ENCODE data around the gene COA8.

Gene COA8

GRCh38 chr14:103629503-103630121, 66.9 kb downstream of the COA8 start:
- WGBS, result 1% methylated on average over 63 of the region's 71 CpGs

GRCh38 chr14:103630364-103631108, 67.8 kb downstream of the COA8 start:
- Histone ChIP-seq H2AK5ac (ENCODE audit: low read length, severe bottlenecking) (no peak overlapping the region), H3K27me3 (ENCODE audit: control insufficient read depth in 1 of 2, insufficient read depth in 1 of 2, low read length in 2 of 2) (no peaks in the 10 kb centered on the region), H3K4me2 (ENCODE audit: low read length, poor library complexity, severe bottlenecking) (peak overlapping the region; percentile 4), H3K4ac (ENCODE audit: low read depth in 1 of 2, low read length in 2 of 2) (no peak overlapping the region), H4K8ac (ENCODE audit: low read length) (no peak overlapping the region), H3K9ac (ENCODE audit: low read length) (peak overlapping the region; percentile 98), H3K14ac (ENCODE audit: low read length in 2 of 2) (no peak overlapping the region), H3K23ac (ENCODE audit: low read length in 2 of 2) (no peak overlapping the region), H3K4me1 (ENCODE audit: control insufficient read depth, insufficient read depth, low read depth, low read length) (peaks cover 20% of the 10 kb centered on the region), H3K27ac (ENCODE audit: low read length, poor library complexity, severe bottlenecking) (peak overlapping the region; percentile 0), H2AFZ (ENCODE audit: low read depth, low read length) (no peak overlapping the region), H2BK120ac (ENCODE audit: low read depth, low read length) (no peak overlapping the region), H2BK5ac (ENCODE audit: low read depth, low read length, poor library complexity, severe bottlenecking) (peak overlapping the region; percentile 12), H4K91ac (ENCODE audit: low read length) (no peak overlapping the region), H3K18ac (ENCODE audit: low read depth in 1 of 2, low read length in 2 of 2) (no peak overlapping the region), H2BK15ac (ENCODE audit: low read depth, poor library complexity, severe bottlenecking) (no peak overlapping the region), H2BK12ac (ENCODE audit: low read length in 2 of 2) (no peak overlapping the region), H3K79me1 (replicated peaks; ENCODE audit: low read length, poor library complexity, severe bottlenecking) (no peaks in the 10 kb centered on the region), H3K36me3 (ENCODE audit: control insufficient read depth in 1 of 2, insufficient read depth in 2 of 2, low read depth in 1 of 2, low read length in 2 of 2) (peaks cover 14 to 16% of the 10 kb centered on the region in 2 experiments), H3K9me3 (ENCODE audit: control insufficient read depth, low read length) (no peaks in the 10 kb centered on the region), H3K4me3 (ENCODE audit: insufficient read depth in 1 of 2, low read depth in 1 of 2, low read length in 2 of 2) (peak overlapping the region in 1 of 2 experiments; percentile 92)
- DNase-seq, result peak; percentile 40
- 43% methylated on average over 3 of the region's 5 CpGs for WGBS

More at GRCh38 chr14:103629503-103630121, 66.9 kb downstream of the COA8 start:
- H2AK5ac ChIP-seq (ENCODE audit: low read length, severe bottlenecking), result no peak overlapping the region
- peaks cover 9 to 16% of the 10 kb centered on the region in 2 experiments for H3K36me3 ChIP-seq (ENCODE audit: control insufficient read depth in 1 of 2, insufficient read depth in 2 of 2, low read depth in 1 of 2, low read length in 2 of 2)
- peaks cover 27% of the 10 kb centered on the region for H3K4me1 ChIP-seq (ENCODE audit: control insufficient read depth, insufficient read depth, low read depth, low read length)
- peak overlapping the region; percentile 78 for H2BK120ac ChIP-seq (ENCODE audit: low read depth, low read length)
- H2BK5ac ChIP-seq (ENCODE audit: low read depth, low read length, poor library complexity, severe bottlenecking), result peak overlapping the region; percentile 63
- peak overlapping the region in 1 of 2 experiments; percentile 74 for H2BK12ac ChIP-seq (ENCODE audit: low read length in 2 of 2)
- peak overlapping the region; percentile 72 for H2AFZ ChIP-seq (ENCODE audit: low read depth, low read length)
- peak; percentile 24 for DNase-seq
- H4K8ac ChIP-seq (ENCODE audit: low read length), result peak overlapping the region; percentile 88
- H3K27ac ChIP-seq (ENCODE audit: low read length, poor library complexity, severe bottlenecking), result peak overlapping the region; percentile 16
- H3K79me1 ChIP-seq (replicated peaks; ENCODE audit: low read length, poor library complexity, severe bottlenecking), result no peaks in the 10 kb centered on the region
- peak overlapping the region; percentile 97 for H2BK15ac ChIP-seq (ENCODE audit: low read depth, poor library complexity, severe bottlenecking)
- peak overlapping the region; percentile 96 to 98 for H3K18ac ChIP-seq (ENCODE audit: low read depth in 1 of 2, low read length in 2 of 2)
- peak overlapping the region; percentile 90 to 98 for H3K23ac ChIP-seq (ENCODE audit: low read length in 2 of 2)
- H3K27me3 ChIP-seq (ENCODE audit: control insufficient read depth in 1 of 2, insufficient read depth in 1 of 2, low read length in 2 of 2), result no peaks in the 10 kb centered on the region
- H3K4me3 ChIP-seq (ENCODE audit: insufficient read depth in 1 of 2, low read depth in 1 of 2, low read length in 2 of 2), result peak overlapping the region; percentile 92 to 99
- H3K4me2 ChIP-seq (ENCODE audit: low read length, poor library complexity, severe bottlenecking), result peak overlapping the region; percentile 36
- peak overlapping the region; percentile 96 to 99 for H3K4ac ChIP-seq (ENCODE audit: low read depth in 1 of 2, low read length in 2 of 2)
- H3K14ac ChIP-seq (ENCODE audit: low read length in 2 of 2), result peak overlapping the region in 1 of 2 experiments; percentile 99
- H3K9me3 ChIP-seq (ENCODE audit: control insufficient read depth, low read length), result no peaks in the 10 kb centered on the region
- H3K9ac ChIP-seq (ENCODE audit: low read length), result peak overlapping the region; percentile 98
- peak overlapping the region; percentile 99 for H4K91ac ChIP-seq (ENCODE audit: low read length)

- Histone ChIP-seq H3K27me3 (ENCODE audit: control insufficient read depth in 1 of 2, insufficient read depth in 1 of 2, low read length in 2 of 2) (no peaks in the 10 kb centered on the region), H3K36me3 (ENCODE audit: control insufficient read depth in 1 of 2, insufficient read depth in 2 of 2, low read depth in 1 of 2, low read length in 2 of 2) (peaks cover 20 to 26% of the 10 kb centered on the region in 2 experiments), H2BK15ac (ENCODE audit: low read depth, poor library complexity, severe bottlenecking) (no peak overlapping the region), H2AK5ac (ENCODE audit: low read length, severe bottlenecking) (no peak overlapping the region), H3K14ac (ENCODE audit: low read length in 2 of 2) (no peak overlapping the region), H3K9ac (ENCODE audit: low read length) (no peak overlapping the region), H2BK12ac (ENCODE audit: low read length in 2 of 2) (no peak overlapping the region), H3K79me1 (replicated peaks; ENCODE audit: low read length, poor library complexity, severe bottlenecking) (no peaks in the 10 kb centered on the region), H3K9me3 (ENCODE audit: control insufficient read depth, low read length) (no peaks in the 10 kb centered on the region), H2AFZ (ENCODE audit: low read depth, low read length) (no peak overlapping the region), H3K27ac (ENCODE audit: low read length, poor library complexity, severe bottlenecking) (no peak overlapping the region), H4K8ac (ENCODE audit: low read length) (no peak overlapping the region), H3K4me1 (ENCODE audit: control insufficient read depth, insufficient read depth, low read depth, low read length) (peaks cover 8% of the 10 kb centered on the region), H2BK5ac (ENCODE audit: low read depth, low read length, poor library complexity, severe bottlenecking) (peak overlapping the region; percentile 51), H3K18ac (ENCODE audit: low read depth in 1 of 2, low read length in 2 of 2) (no peak overlapping the region), H2BK120ac (ENCODE audit: low read depth, low read length) (no peak overlapping the region), H3K4me2 (ENCODE audit: low read length, poor library complexity, severe bottlenecking) (no peak overlapping the region), H3K23ac (ENCODE audit: low read length in 2 of 2) (peak overlapping the region in 1 of 2 experiments; percentile 69), H3K4ac (ENCODE audit: low read depth in 1 of 2, low read length in 2 of 2) (no peak overlapping the region), H4K91ac (ENCODE audit: low read length) (no peak overlapping the region), H3K4me3 (ENCODE audit: insufficient read depth in 1 of 2, low read depth in 1 of 2, low read length in 2 of 2) (no peak overlapping the region)
- WGBS, result 71% methylated on average over 1 of the region's 1 CpG
- no peak for DNase-seq
Observed at GRCh38 chr14:103633391-103633790, 70.6 kb downstream of the COA8 start.

DNA sequence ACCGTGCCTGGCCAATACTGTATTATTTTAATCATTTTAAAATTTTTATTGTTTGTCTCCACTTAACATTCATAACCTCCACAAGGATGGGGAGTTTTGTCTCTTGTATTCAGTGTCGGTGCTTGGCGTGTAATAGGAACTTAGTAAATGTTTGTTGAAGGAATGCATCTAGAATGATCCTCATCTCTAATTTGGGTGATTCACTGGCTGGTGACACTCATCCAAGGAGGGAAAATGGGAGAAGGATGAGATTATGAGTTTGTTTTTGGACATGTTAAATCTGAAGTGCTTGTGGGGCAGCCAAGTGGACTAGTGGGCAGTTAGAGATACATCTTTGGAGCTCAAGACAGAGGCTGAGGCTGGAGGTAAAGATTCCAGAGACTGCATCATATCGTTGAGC, 71.4 kb downstream of the COA8 start:
- H2BK5ac ChIP-seq (ENCODE audit: low read depth, low read length, poor library complexity, severe bottlenecking), result no peak overlapping the region
- H3K23ac ChIP-seq (ENCODE audit: low read length in 2 of 2), result no peak overlapping the region
- H3K4me3 ChIP-seq (ENCODE audit: insufficient read depth in 1 of 2, low read depth in 1 of 2, low read length in 2 of 2), result peak overlapping the region in 1 of 2 experiments; percentile 12
- no peaks in the 10 kb centered on the region for H3K9me3 ChIP-seq (ENCODE audit: control insufficient read depth, low read length)
- peak overlapping the region; percentile 13 for H3K9ac ChIP-seq (ENCODE audit: low read length)
- H2AFZ ChIP-seq (ENCODE audit: low read depth, low read length), result no peak overlapping the region
- H3K79me1 ChIP-seq (replicated peaks; ENCODE audit: low read length, poor library complexity, severe bottlenecking), result no peaks in the 10 kb centered on the region
- DNase-seq, result no peak
- H3K4ac ChIP-seq (ENCODE audit: low read depth in 1 of 2, low read length in 2 of 2), result no peak overlapping the region
- H3K4me2 ChIP-seq (ENCODE audit: low read length, poor library complexity, severe bottlenecking), result no peak overlapping the region
- no peak overlapping the region for H2BK120ac ChIP-seq (ENCODE audit: low read depth, low read length)
- H3K36me3 ChIP-seq (ENCODE audit: control insufficient read depth in 1 of 2, insufficient read depth in 2 of 2, low read depth in 1 of 2, low read length in 2 of 2), result peaks cover 20 to 26% of the 10 kb centered on the region in 2 experiments
- no peak overlapping the region for H3K27ac ChIP-seq (ENCODE audit: low read length, poor library complexity, severe bottlenecking)
- no peaks in the 10 kb centered on the region for H3K27me3 ChIP-seq (ENCODE audit: control insufficient read depth in 1 of 2, insufficient read depth in 1 of 2, low read length in 2 of 2)
- no peak overlapping the region for H4K91ac ChIP-seq (ENCODE audit: low read length)
- H3K18ac ChIP-seq (ENCODE audit: low read depth in 1 of 2, low read length in 2 of 2), result peak overlapping the region in 1 of 2 experiments; percentile 34
- no peak overlapping the region for H4K8ac ChIP-seq (ENCODE audit: low read length)
- 96% methylated on average over 3 of the region's 4 CpGs for WGBS
- H2BK15ac ChIP-seq (ENCODE audit: low read depth, poor library complexity, severe bottlenecking), result no peak overlapping the region
- H3K4me1 ChIP-seq (ENCODE audit: control insufficient read depth, insufficient read depth, low read depth, low read length), result peaks cover 10% of the 10 kb centered on the region
- no peak overlapping the region for H2AK5ac ChIP-seq (ENCODE audit: low read length, severe bottlenecking)
- no peak overlapping the region for H3K14ac ChIP-seq (ENCODE audit: low read length in 2 of 2)
- H2BK12ac ChIP-seq (ENCODE audit: low read length in 2 of 2), result no peak overlapping the region

Measured in mesenchymal stem cell (in vitro differentiated cells and primary cell).